Measurements from ENCODE around the gene ASB13.

Gene ASB13

DNA sequence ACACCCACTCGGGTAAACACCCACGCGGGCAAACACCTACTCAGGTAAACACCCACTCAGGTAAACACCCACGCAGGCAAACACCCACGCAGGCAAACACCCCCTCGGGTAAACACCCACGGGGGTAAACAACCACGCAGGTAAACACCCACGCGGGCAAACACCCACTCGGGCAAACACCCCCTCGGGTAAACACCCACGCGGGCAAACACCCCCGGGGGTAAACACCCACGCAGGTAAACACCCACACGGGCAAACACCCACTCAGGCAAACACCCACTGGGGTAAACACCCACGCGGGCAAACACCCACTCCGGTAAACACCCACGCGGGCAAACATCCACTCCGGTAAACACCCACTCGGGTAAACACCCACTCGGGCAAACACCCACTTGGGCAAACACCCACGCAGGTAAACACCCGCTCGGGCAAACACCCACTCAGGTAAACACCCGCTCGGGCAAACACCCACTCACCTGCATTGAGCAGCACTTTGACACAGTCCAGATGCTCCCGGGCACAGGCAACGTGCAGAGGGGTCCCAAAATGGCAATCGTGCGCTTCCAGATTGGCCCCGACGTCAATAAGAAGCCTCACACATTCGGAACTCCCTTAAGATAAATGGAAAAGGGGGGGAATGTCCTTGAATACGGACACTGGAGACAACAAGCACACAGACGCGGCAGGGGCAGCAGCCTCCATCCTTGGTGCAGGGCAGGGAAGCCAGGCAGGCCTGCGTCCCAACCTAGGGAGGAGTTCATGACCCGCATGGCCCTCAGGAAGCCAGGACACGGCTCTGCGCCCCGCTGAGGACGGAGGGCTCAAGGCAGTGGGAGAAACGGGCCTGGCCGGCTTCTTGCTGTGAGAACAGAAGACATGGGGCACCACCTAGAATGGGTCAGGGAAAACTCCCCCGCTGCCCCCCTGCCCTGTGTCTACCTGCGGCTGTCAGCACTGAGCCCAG, 17.6 kb downstream of the ASB13 start:
- no peak for DNase-seq (ENCODE audit: low read depth, low spot score)

GRCh38 chr10:5647507-5648240, 18.7 kb downstream of the ASB13 start:
- no peak for DNase-seq (ENCODE audit: low read depth, low spot score)

GRCh38 chr10:5645944-5646617, 20.3 kb downstream of the ASB13 start:
- DNase-seq (ENCODE audit: low read depth, low spot score): no peak

DNA sequence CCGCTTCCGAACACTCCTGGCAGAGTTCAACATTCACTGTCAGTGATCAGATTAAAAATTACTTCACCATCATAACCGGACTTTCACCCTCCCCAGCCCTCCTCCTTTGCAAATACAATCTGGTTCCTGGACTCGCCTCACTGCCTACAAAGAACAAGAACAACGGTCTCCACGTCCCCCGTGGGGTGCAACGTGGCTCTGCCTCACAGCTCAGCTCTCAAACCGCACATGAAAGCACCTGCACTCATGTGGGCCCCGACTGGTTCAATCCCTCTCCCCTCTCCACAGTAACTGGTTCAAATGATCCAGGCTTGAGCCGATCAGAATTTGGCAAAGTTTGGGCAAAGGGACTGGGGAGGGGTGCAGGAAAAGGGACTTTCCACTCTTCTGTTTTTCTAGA, 21.0 kb downstream of the ASB13 start:
- no peak for DNase-seq (ENCODE audit: low read depth, low spot score)

DNA sequence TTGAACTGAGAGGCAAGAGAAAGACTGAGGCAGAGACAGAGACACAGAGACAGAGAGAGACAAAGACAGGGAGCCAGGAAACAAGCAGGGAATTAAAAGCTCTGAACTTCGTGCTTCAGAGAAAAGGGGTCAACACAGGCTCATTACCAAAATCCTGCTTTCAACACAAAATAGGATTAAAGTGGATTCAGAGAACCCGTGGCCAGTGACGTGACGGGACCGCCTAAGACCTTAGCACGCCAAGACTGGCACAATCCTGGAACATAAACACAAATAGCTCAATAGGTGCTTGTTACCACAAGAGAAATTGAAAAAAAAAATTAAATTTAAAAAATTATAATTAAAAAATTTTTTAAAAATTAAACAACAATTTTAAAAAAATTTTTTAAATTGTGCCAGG, 21.5 kb downstream of the ASB13 start:
- DNase-seq (ENCODE audit: low read depth, low spot score): no peak

GRCh38 chr10:5643346-5644067, 22.9 kb downstream of the ASB13 start:
- no peak for DNase-seq (ENCODE audit: low read depth, low spot score)

- DNase-seq (ENCODE audit: low read depth, low spot score): no peak
These were observed 24.9 kb downstream of the ASB13 start for GRCh38 chr10:5641501-5641900.

DNA sequence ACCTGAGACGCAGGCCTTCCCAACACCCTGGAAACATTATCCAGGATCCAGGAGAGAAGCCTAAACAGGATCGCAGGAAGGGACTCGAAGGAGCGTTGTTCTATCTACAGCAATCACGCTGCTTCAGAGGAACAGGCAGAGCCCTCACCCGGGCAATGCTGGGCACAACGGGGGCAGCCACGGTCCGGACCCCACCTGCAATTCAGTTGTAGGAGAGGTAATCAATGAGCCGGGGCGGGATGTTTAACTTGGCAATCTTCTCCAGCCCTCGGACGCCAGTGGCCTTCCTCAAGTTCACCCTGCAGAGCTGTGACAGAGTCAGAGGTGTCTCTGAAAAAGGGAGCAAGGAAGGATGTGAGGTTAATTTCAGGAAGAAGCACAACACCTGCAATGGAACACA, 25.9 kb downstream of the ASB13 start:
- DNase-seq (ENCODE audit: low read depth, low spot score): no peak

DNA sequence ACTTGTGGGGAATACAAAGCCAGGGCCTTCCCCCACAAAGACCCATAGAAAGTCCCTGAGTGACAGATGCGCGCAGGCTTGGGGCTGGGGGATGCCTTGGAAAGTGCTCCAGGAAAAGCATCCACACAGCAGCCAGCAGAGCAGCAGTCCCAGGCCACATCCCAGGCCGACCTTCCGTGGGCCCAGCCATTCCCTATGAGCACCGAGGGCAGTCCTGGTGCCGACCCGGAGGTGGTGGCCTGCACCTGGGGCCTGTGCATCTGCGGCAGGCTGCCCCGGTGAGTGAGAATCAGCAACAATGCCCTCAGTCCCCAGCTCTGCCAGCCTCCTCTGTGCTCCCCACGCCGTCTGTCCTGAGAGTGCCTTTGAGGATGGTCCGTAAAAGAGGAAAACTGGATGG, 26.4 kb downstream of the ASB13 start:
- no peak for DNase-seq (ENCODE audit: low read depth, low spot score)

GRCh38 chr10:5639066-5639465, 27.3 kb downstream of the ASB13 start:
- no peak for DNase-seq (ENCODE audit: low read depth, low spot score)

GRCh38 chr10:5638494-5638893, 27.9 kb downstream of the ASB13 start:
- no peak for DNase-seq (ENCODE audit: low read depth, low spot score)

DNA sequence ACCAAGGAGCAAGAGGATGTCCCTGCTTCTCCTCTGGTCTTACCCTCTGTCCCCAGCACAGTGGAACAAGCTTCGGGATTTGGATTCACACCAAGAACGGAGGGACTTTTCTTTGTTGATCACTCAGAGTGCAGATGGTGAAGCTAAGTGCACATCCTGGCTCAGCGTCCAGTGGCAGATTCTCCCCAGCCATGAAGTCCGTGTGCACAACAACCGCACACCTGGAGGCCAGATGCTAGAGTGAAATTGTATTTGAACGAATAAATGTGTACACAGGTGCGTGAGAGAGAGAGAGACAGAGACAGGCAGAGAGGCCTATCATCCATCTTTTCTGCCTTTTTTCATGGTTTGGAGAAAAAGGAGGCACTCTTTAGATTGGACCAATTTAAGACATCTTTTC, 31.5 kb downstream of the ASB13 start:
- no peak for DNase-seq (ENCODE audit: low read depth, low spot score)

DNA sequence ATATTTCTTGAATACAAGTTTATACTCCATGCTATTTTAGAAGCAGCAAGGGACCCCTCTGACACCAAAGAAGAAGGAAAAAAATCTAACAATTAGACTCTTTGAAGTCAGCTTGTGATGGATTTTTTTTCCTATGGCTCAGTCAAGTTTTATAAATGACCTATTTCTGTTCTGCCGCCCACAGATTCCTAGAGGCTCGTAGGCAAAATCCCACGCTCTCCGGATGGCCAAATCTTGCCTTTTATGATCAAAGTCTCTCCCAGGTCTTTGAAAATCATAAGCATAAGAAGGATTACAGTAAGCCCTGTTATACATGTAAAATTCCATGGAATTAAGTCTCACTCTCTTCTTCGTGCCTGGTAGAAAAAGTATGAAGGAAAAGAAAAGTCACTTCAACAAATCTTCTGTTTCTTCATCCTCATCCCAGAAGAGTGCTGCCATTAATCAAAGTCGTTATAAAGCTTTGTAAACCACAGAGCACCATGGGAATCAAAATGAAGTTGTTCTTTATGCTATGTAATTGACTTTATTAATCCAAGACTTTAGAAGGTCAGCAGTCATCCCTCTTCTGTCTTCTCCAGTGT, 33.1 kb downstream of the ASB13 start:
- no peak for DNase-seq (ENCODE audit: low read depth, low spot score)

- no peak for DNase-seq (ENCODE audit: low read depth, low spot score)
These were observed 33.9 kb downstream of the ASB13 start for GRCh38 chr10:5632446-5632845.

GRCh38 chr10:5631936-5632335, 34.5 kb downstream of the ASB13 start:
- no peak for DNase-seq (ENCODE audit: low read depth, low spot score)

DNA sequence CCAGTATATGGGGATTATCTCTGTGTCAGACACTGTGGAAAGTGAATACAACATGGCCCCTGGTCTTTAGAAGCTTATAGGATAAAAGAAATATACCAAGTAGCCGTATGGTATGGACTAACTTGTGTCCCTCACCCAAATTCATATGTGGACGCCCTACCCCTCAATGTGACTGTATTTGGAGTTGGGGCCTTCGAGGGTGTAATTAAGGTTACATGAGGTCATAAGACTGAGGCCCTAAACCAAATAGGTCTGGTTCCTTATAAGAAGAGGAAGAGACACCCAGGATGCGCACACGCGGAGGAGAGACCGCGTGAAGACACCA, 36.3 kb downstream of the ASB13 start:
- DNase-seq (ENCODE audit: low read depth, low spot score): no peak

DNA sequence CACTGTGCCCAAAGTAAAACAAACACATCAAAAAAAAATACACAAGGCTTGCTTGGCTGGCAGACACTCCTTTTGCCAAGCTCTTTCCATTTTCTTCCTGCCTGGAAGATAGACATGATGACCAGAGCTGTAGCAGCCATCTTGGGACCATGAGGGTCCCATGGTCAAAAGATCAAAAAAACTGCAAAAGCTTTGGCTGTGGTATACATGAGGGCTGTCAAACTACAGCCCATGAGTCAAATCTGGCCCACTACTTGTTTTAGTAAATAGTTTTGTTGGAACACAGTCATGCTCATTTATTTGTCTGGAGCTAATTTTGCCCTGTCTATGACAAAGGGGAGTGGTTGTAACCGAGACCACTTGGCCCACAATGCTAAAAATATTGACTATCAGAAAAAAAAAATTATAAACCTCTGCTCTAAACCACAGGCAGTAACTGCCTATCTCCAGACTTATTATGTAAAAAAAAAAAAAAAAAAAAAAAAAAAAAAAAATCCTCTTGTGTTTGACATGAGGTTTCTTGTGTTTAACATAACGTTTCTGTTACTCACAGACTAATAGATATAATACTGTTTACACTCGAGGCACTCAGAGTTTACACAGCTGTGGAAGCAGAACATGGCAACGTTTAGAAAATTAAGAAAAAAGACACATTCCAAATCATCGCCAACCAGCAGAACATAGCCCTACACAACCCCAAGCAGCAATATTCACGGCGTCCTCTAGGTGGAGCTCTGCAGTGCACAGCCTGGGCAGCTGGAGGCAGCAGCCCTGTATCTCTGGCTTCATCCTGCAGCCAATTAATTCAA, 36.9 kb downstream of the ASB13 start:
- DNase-seq (ENCODE audit: low read depth, low spot score): peak; percentile 32

- DNase-seq (ENCODE audit: low read depth, low spot score): no peak
These were observed 37.7 kb downstream of the ASB13 start for GRCh38 chr10:5628451-5629302.

DNA sequence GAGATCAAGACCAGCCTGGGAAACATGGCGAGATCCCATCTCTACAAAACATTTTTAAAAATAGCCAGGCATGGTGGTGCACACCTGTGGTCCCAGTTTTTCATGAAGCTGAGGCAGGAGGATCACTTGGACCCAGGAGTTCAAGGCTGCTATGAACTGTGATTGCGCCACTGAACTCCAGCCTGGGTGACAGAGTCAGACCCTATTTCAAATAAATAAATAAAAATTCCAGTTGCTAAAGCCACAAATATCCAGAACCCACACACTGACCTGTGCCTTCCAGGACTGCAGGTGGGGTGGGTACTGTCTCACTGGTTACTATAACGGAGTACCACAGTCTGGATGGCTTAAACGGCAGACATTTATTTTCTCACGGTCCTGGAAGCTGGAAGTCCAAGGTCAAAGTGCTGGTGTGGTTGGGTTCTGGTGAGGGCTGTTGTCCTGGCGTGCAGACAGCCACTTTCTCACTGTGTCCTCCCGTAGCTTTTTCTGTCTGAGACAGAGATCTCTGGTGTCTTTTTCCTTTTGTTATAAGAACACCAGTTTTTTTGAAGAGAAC, 38.8 kb downstream of the ASB13 start:
- DNase-seq (ENCODE audit: low read depth, low spot score): no peak

All from smooth muscle cell of the brain vasculature (primary cell).